ENCODE measurements around the gene DACH1.

DNA sequence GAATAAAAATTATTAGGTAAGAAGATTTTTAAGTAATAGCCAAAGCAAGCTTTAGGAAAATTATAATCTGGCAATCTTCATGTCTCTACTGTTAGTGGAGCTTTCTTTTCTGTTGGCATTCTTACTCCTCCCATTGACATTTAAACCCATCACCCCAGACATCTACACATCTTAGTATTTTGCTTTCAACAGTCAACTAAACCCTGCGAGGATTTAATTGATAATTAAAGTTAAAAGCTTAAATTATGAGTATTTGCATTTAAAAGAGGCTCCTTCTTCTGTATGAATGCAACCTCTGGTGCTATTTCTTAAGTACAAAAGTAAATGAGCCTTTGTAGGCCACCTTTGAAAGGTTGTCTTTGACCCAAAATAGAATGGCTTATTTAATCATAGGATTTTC lies 148.1 kb downstream of the DACH1 start:
- TF ChIP-seq, protein P1, sequence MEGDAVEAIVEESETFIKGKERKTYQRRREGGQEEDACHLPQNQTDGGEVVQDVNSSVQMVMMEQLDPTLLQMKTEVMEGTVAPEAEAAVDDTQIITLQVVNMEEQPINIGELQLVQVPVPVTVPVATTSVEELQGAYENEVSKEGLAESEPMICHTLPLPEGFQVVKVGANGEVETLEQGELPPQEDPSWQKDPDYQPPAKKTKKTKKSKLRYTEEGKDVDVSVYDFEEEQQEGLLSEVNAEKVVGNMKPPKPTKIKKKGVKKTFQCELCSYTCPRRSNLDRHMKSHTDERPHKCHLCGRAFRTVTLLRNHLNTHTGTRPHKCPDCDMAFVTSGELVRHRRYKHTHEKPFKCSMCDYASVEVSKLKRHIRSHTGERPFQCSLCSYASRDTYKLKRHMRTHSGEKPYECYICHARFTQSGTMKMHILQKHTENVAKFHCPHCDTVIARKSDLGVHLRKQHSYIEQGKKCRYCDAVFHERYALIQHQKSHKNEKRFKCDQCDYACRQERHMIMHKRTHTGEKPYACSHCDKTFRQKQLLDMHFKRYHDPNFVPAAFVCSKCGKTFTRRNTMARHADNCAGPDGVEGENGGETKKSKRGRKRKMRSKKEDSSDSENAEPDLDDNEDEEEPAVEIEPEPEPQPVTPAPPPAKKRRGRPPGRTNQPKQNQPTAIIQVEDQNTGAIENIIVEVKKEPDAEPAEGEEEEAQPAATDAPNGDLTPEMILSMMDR (IDR thresholded peaks at IDR 0.05; ENCODE audit: low read depth, low read length): no peak
- no peak for TF ChIP-seq EZH2phosphoT487 (IDR thresholded peaks at IDR 0.05; ENCODE audit: low read depth)
